Dendritic cell treated with granulocyte-macrophage colony-stimulating factor and Interleukin-4, amounts not matched to agents 40 ng/mL and 50 ng/mL, for 4 days (primary cell): Measurements from ENCODE around the gene SLC2A9.
"Not testable (repeated sequence)": the region's sequence is repeated elsewhere in the genome, so short reads cannot be mapped to it uniquely, and the experiment has no call there.

Experiments
- H3K27ac Mint-ChIP-seq: one replicate; pipeline ENCODE4 v1.8.0; 2022; ENCODE audit warnings: mild to moderate bottlenecking, mixed read lengths
- H3K27me3 Mint-ChIP-seq: one replicate; pipeline ENCODE4 v1.8.0; 2022; ENCODE audit warnings: mild to moderate bottlenecking, mixed read lengths
- H3K36me3 Mint-ChIP-seq: one replicate; pipeline ENCODE4 v1.8.0; 2022; ENCODE audit warnings: low read depth, mixed read lengths
- H3K4me1 Mint-ChIP-seq: one replicate; pipeline ENCODE4 v1.8.0; 2022; ENCODE audit warnings: low read depth, mixed read lengths
- H3K4me3 Mint-ChIP-seq: one replicate; pipeline ENCODE4 v1.8.0; 2022; ENCODE audit warnings: mild to moderate bottlenecking, moderate library complexity, mixed read lengths
- H3K9me3 Mint-ChIP-seq: one replicate; pipeline ENCODE4 v1.8.0; 2022; ENCODE audit warnings: mixed read lengths
- intact Hi-C: fragments of 100-400 bp; cut with micrococcal nuclease; formaldehyde crosslinking; loops from one replicate; pipeline ENCODE4 v1.15.0; 2022

Gene SLC2A9

GRCh38 chr4:9988933-9989332, 32.4 kb downstream of the SLC2A9 start:
- no peaks in the 10 kb centered on the region for H3K27me3 Mint-ChIP-seq
- no peaks in the 10 kb centered on the region for H3K9me3 Mint-ChIP-seq
- intact Hi-C loops: no loop called here
- peaks cover 49% of the 10 kb centered on the region for H3K36me3 Mint-ChIP-seq
- H3K4me3 Mint-ChIP-seq: no peak overlapping the region
- no peak overlapping the region for H3K27ac Mint-ChIP-seq
- no peaks in the 10 kb centered on the region for H3K4me1 Mint-ChIP-seq

DNA sequence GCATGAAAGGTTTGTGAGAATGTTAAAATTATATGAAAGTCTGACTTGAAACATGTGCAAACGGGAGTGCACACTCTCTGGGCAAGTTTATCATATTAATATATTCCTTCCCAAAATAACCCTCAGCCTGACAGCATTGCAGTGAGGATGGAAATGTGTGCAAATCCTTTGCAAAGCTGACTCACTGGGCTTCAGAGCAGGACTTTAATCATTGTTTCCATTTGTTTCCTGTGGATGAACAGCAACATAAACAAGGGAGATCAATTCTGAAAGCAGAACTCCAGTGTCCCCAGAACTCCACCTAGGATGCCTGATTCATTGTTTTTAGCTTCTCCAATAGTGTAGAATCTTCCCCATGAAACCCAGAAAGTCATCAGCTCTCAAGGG, 32.9 kb downstream of the SLC2A9 start:
- Mint-ChIP-seq H3K9me3 (no peaks in the 10 kb centered on the region), H3K27ac (no peak overlapping the region), H3K4me3 (no peak overlapping the region), H3K27me3 (no peaks in the 10 kb centered on the region), H3K36me3 (peaks cover 49% of the 10 kb centered on the region), H3K4me1 (no peaks in the 10 kb centered on the region)
- intact Hi-C loops: no loop called here

DNA sequence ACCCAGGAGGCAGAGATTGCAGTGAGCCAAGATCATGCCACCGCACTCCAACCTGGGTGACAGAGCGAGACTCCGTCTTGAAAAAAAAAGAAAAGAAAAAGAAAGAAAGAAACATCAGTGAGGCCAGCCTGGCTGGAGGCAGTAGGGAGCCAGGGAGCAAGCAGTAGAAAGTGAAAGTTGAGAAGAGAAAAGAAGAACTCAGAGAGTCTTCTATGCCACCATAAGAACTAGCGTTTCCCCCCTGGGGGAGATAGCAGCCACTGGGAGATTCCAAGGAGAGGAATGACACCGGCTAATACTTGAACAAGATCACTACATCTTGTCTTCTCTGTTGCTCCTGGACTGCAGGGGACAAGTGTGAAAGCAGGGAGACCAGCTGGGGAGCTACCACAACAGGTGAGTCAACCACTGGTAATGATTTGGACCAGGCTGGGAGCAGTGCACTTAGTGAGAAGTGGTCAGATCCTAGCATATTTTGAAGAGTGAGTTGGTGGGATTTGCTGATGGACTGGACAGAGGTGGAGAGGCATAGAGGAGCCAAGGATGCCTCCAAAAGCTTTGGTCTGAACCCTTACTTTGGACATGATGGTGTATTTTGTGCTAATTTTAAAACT, 33.4 kb downstream of the SLC2A9 start:
- Mint-ChIP-seq H3K27me3 (no peaks in the 10 kb centered on the region), H3K4me1 (no peaks in the 10 kb centered on the region), H3K4me3 (no peak overlapping the region), H3K27ac (no peak overlapping the region), H3K36me3 (peaks cover 49% of the 10 kb centered on the region), H3K9me3 (no peaks in the 10 kb centered on the region)
- intact Hi-C loops: no loop called here

- Mint-ChIP-seq H3K36me3 (peaks cover 59% of the 10 kb centered on the region), H3K4me3 (no peak overlapping the region), H3K27ac (no peak overlapping the region), H3K27me3 (no peaks in the 10 kb centered on the region), H3K4me1 (no peaks in the 10 kb centered on the region), H3K9me3 (no peaks in the 10 kb centered on the region)
- intact Hi-C loops: no loop called here
Observed at GRCh38 chr4:9984621-9985020, 36.7 kb downstream of the SLC2A9 start.

GRCh38 chr4:9983211-9983610, 38.1 kb downstream of the SLC2A9 start:
- no peaks in the 10 kb centered on the region for H3K27me3 Mint-ChIP-seq
- no peak overlapping the region for H3K27ac Mint-ChIP-seq
- intact Hi-C loops: no loop called here
- no peaks in the 10 kb centered on the region for H3K9me3 Mint-ChIP-seq
- H3K4me1 Mint-ChIP-seq: no peaks in the 10 kb centered on the region
- H3K36me3 Mint-ChIP-seq: peaks cover 74% of the 10 kb centered on the region
- H3K4me3 Mint-ChIP-seq: no peak overlapping the region

GRCh38 chr4:9981899-9982298, 39.4 kb downstream of the SLC2A9 start:
- peaks cover 87% of the 10 kb centered on the region for H3K36me3 Mint-ChIP-seq
- intact Hi-C loops, H3K9me3 Mint-ChIP-seq, H3K27ac Mint-ChIP-seq, H3K27me3 Mint-ChIP-seq, H3K4me3 Mint-ChIP-seq, H3K4me1 Mint-ChIP-seq: not testable (repeated sequence)

- Mint-ChIP-seq H3K36me3 (peaks cover 95% of the 10 kb centered on the region), H3K4me1 (no peaks in the 10 kb centered on the region), H3K27me3 (no peaks in the 10 kb centered on the region), H3K27ac (no peak overlapping the region), H3K4me3 (no peak overlapping the region), H3K9me3 (no peaks in the 10 kb centered on the region)
- intact Hi-C loops: no loop called here
Observed at GRCh38 chr4:9980898-9981297, 40.4 kb downstream of the SLC2A9 start.

DNA sequence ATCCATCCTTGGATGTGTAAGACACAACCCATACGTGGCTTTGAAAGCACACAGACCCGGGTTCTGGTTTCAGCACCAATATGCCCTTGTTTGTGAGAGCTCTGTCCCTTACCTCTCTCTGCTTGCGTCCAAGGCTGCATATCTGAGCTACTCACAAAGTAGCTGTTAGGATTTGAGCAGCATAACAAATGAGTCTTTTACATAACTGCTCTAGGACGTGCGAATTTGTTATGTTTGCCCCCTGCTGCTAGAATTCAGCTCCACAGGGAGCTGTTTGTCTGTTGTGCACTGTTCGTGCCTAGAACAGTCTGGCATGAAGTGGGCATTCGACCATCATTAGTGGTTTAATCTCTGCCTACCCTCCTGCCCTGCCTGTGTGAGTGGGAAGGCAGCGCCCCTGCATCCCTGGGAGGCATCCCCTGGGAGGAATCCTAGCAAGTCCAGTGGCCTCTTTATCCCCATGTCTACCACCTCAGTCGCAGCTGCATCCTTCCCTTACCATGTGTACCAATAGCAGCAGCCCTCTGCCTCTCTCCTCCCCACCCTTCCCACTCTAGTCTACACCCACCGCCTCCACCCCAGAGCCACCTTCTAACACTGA, 42.1 kb downstream of the SLC2A9 start:
- intact Hi-C loops: no loop called here
- H3K36me3 Mint-ChIP-seq: peaks cover 95% of the 10 kb centered on the region

GRCh38 chr4:9977518-9978031, 43.7 kb downstream of the SLC2A9 start:
- no peaks in the 10 kb centered on the region for H3K27me3 Mint-ChIP-seq
- no peaks in the 10 kb centered on the region for H3K9me3 Mint-ChIP-seq
- H3K4me1 Mint-ChIP-seq: peaks cover 4% of the 10 kb centered on the region
- H3K27ac Mint-ChIP-seq: no peak overlapping the region
- intact Hi-C loops: no loop called here
- H3K4me3 Mint-ChIP-seq: no peak overlapping the region
- H3K36me3 Mint-ChIP-seq: peaks cover 93% of the 10 kb centered on the region

More for the DNA sequence above, 42.1 kb downstream of the SLC2A9 start:
- Mint-ChIP-seq H3K27ac (no peak overlapping the region), H3K4me3 (no peak overlapping the region), H3K4me1 (no peaks in the 10 kb centered on the region), H3K9me3 (no peaks in the 10 kb centered on the region), H3K27me3 (no peaks in the 10 kb centered on the region)

GRCh38 chr4:9976781-9977180, 44.5 kb downstream of the SLC2A9 start:
- Mint-ChIP-seq H3K4me3 (no peak overlapping the region), H3K27ac (no peak overlapping the region), H3K9me3 (no peaks in the 10 kb centered on the region), H3K36me3 (peaks cover 93% of the 10 kb centered on the region), H3K27me3 (no peaks in the 10 kb centered on the region), H3K4me1 (peaks cover 7% of the 10 kb centered on the region)
- intact Hi-C loops: no loop called here

DNA sequence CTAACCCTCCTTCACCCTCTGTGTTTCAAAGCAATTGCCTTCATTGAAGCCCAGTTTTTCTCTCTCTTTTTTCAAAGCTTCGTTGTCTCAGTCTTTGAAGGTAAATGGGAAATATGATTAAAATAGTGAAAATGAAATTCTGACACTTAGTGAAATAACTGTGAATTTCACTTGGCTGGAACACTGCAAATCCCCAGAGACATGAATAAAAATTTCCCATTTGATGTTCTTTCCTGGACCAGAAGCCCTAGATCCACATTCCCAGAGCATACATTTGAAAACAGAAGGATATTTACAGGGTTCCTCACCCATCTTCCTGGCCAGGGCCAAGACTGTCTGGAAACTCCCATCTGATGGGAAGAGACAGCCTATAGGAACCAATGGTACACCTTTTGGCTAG, 45.0 kb downstream of the SLC2A9 start:
- intact Hi-C loops: no loop called here
- Mint-ChIP-seq H3K4me3 (no peak overlapping the region), H3K4me1 (peaks cover 7% of the 10 kb centered on the region), H3K27me3 (no peaks in the 10 kb centered on the region), H3K36me3 (peaks cover 96% of the 10 kb centered on the region), H3K27ac (no peak overlapping the region), H3K9me3 (no peaks in the 10 kb centered on the region)

GRCh38 chr4:9971711-9972110, 49.6 kb downstream of the SLC2A9 start:
- no peak overlapping the region for H3K27ac Mint-ChIP-seq
- peaks cover 67% of the 10 kb centered on the region for H3K36me3 Mint-ChIP-seq
- no peak overlapping the region for H3K4me3 Mint-ChIP-seq
- no peaks in the 10 kb centered on the region for H3K27me3 Mint-ChIP-seq
- intact Hi-C loops: no loop called here
- no peaks in the 10 kb centered on the region for H3K9me3 Mint-ChIP-seq
- H3K4me1 Mint-ChIP-seq: peaks cover 18% of the 10 kb centered on the region

DNA sequence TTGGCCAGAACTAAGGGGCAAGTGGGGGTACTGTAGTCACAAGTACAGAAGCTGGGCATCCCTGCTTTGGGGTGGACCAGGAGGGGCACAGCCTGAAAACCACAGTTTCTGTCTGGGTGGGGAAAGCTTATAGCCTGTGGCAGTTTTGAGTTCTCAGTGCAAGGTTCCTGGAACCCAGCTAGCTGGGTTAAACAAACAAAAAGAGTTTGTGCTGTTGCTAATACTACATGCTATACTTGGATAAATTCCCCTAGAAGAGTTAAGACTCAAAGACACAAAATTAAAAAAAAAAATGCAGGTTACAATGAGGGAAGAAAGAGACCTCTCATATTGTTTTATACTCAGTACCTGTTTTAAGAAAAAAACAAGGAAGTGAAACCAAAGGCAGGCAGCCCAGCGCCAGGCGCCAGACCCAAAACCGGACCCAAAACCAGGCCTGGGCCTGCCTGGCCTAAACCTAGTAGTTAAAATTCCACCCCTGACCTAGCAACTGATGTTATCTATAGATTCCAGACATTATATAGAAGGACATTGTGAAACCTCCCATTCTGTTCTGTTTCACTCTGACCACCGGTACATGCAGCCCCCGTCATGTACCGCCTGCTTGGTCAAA, 50.8 kb downstream of the SLC2A9 start:
- Mint-ChIP-seq H3K36me3 (peaks cover 55% of the 10 kb centered on the region), H3K27ac (peak overlapping the region; percentile 16), H3K9me3 (no peaks in the 10 kb centered on the region), H3K27me3 (no peaks in the 10 kb centered on the region), H3K4me3 (no peak overlapping the region), H3K4me1 (peaks cover 18% of the 10 kb centered on the region)
- intact Hi-C loops: no loop called here

DNA sequence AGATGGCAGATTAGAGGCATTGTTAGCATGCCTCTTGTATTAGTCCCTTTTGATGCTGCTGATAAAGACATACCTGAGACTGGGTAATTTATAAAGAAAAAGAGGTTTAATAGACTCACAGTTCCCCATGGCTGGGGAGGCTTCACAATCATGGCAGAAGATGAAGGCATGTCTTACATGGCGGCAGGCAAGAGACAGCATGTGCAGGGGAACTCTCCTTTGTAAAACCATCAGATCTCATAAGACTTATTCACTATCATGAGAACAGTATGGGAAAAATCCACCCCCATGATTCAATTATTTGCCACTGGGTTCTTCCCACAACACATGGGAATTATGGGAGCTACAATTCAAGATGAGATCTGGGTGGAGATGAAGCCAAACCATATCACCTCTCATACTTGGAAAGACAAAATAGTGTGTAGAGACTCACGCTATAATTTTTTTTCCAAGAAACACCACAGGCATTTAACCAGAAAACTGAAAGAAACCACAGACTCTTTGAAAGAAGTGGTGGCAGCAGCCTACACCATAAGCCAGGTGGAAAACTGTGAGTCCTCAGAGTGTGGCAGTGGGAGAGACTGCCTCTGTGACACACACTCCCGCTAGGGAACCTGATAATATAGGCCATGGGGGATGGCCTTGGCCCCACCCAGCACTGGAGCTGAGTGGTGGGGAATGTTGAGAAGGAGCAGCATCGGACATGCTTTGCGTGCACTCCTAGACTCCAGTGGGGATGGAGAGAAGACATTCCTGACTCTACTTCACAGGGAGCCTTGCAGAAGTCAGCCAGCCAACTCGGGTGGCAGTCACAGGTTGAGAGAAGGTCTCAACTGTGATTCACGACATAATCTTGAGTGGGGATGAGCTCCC, 51.5 kb downstream of the SLC2A9 start:
- H3K27ac Mint-ChIP-seq: peak overlapping the region; percentile 16
- no peak overlapping the region for H3K4me3 Mint-ChIP-seq
- H3K27me3 Mint-ChIP-seq: no peaks in the 10 kb centered on the region
- peaks cover 47% of the 10 kb centered on the region for H3K36me3 Mint-ChIP-seq
- no peaks in the 10 kb centered on the region for H3K9me3 Mint-ChIP-seq
- H3K4me1 Mint-ChIP-seq: peaks cover 18% of the 10 kb centered on the region
- intact Hi-C loops: no loop called here
